NB4 (cell line): ENCODE results near the gene MGMT.

Experiments used
- DNase-seq: peaks from one replicate; pipeline ENCODE4 v3.0.0; 2010; ENCODE audit warnings: low read depth
- H3K4me3 ChIP-seq: one replicate; pipeline ENCODE4 v1.5.1; 2011; ENCODE audit warnings: mild to moderate bottlenecking, low read depth, low read length, moderate library complexity
- CTCF ChIP-seq: IDR thresholded peaks from one replicate; pipeline ENCODE4 v1.5.1; 2012; ENCODE audit warnings: low read depth, low read length
- MAX ChIP-seq: IDR thresholded peaks from 2 replicates; pipeline ENCODE4 v1.6.1; 2011; ENCODE audit warnings: low read depth, low read length
- MYC ChIP-seq: IDR thresholded peaks from 2 replicates; pipeline ENCODE4 v1.6.1; 2011; ENCODE audit warnings: low read depth, low read length
- POLR2A ChIP-seq: IDR thresholded peaks from 2 replicates; pipeline ENCODE4 v1.6.1; 2011; ENCODE audit warnings: mild to moderate bottlenecking; ENCODE audit not compliant: insufficient read length; ENCODE audit errors: extremely low read depth

Gene MGMT

GRCh38 chr10:129506101-129506797 lies 39.2 kb downstream of the MGMT start:
- no peak overlapping the region for H3K4me3 ChIP-seq
- DNase-seq, result no peak
- TF ChIP-seq CTCF (no peak), MAX (no peak), POLR2A (no peak), MYC (no peak)

- no peak for TF ChIP-seq POLR2A
- no peak for DNase-seq
- no peak overlapping the region for H3K4me3 ChIP-seq
These were observed 40.3 kb downstream of the MGMT start for GRCh38 chr10:129507216-129507889.

- TF ChIP-seq MYC, result no peak
- no peak for TF ChIP-seq CTCF
- TF ChIP-seq MAX, result no peak
- TF ChIP-seq POLR2A, result no peak
- no peak for DNase-seq
These were observed 42.1 kb downstream of the MGMT start for GRCh38 chr10:129509155-129509554.

GRCh38 chr10:129509835-129510234 lies 42.8 kb downstream of the MGMT start:
- TF ChIP-seq MYC (no peak), MAX (no peak), POLR2A (no peak), CTCF (no peak)
- no peak for DNase-seq
- H3K4me3 ChIP-seq, result no peak overlapping the region

More at GRCh38 chr10:129509155-129509554, 42.1 kb downstream of the MGMT start:
- no peak overlapping the region for H3K4me3 ChIP-seq

GRCh38 chr10:129511086-129511485 lies 44.0 kb downstream of the MGMT start:
- no peak for TF ChIP-seq MAX
- no peak overlapping the region for H3K4me3 ChIP-seq
- no peak for DNase-seq

GRCh38 chr10:129511758-129512157 lies 44.7 kb downstream of the MGMT start:
- TF ChIP-seq CTCF (no peak), MAX (no peak), MYC (no peak), POLR2A (no peak)
- no peak for DNase-seq
- H3K4me3 ChIP-seq, result no peak overlapping the region

- no peak overlapping the region for H3K4me3 ChIP-seq
- TF ChIP-seq MYC, result no peak
- no peak for TF ChIP-seq MAX
- TF ChIP-seq CTCF, result no peak
- no peak for DNase-seq
These were observed 46.3 kb downstream of the MGMT start for GRCh38 chr10:129513312-129513711.
